Smooth muscle cell (in vitro differentiated cells): ENCODE results near the gene NLRP12. TPM values are rescaled to one million over a fixed set of nuclear protein-coding genes. Genes with fewer than 3 reads are reported as not detected.
"Not testable (repeated sequence)": the region's sequence is repeated elsewhere in the genome, so short reads cannot be mapped to it uniquely, and the experiment has no call there.

ENCODE experiments used
- DNase-seq: peaks from one replicate; lab custom pipeline; 2025; ENCODE audit not compliant: unreplicated experiment; lab: John Stamatoyannopoulos, UW
- H2AFZ ChIP-seq: fragments of 200-600 bp; sonication (generic); 2 replicates; pipeline ENCODE4 v1.6.0; 2016; ENCODE audit warnings: antibody characterized with exemption, low read depth, mild to moderate bottlenecking
- H3F3A ChIP-seq: fragments of 200-600 bp; sonication (generic); 2 replicates; pipeline ENCODE4 v1.6.0; 2017; ENCODE audit warnings: antibody characterized with exemption, low read depth
- H3K27ac ChIP-seq: fragments of 200-600 bp; sonication (generic); 2 replicates; pipeline ENCODE4 v1.5.1; 2016; ENCODE audit warnings: low read depth, mild to moderate bottlenecking
- H3K27me3 ChIP-seq: fragments of 200-600 bp; sonication (generic); 2 replicates; pipeline ENCODE4 v1.6.1; 2016; ENCODE audit warnings: low read depth, mild to moderate bottlenecking
- H3K36me3 ChIP-seq: fragments of 200-600 bp; sonication (generic); 2 replicates; pipeline ENCODE4 v1.5.1; 2016; ENCODE audit warnings: low read depth
- H3K4me1 ChIP-seq: fragments of 200-600 bp; sonication (generic); 2 replicates; pipeline ENCODE4 v1.5.1; 2016; ENCODE audit warnings: low read depth
- H3K4me2 ChIP-seq: fragments of 200-600 bp; sonication (generic); 2 replicates; pipeline ENCODE4 v1.6.0; 2016; ENCODE audit warnings: mild to moderate bottlenecking
- H3K4me3 ChIP-seq: fragments of 200-600 bp; sonication (generic); 2 replicates; pipeline ENCODE4 v1.5.1; 2016; ENCODE audit warnings: mild to moderate bottlenecking
- H3K79me2 ChIP-seq: fragments of 200-600 bp; sonication (generic); 2 replicates; pipeline ENCODE4 v1.6.0; 2016; ENCODE audit warnings: low read depth, mild to moderate bottlenecking
- H3K9ac ChIP-seq: fragments of 200-600 bp; sonication (generic); 2 replicates; pipeline ENCODE4 v1.6.0; 2016; ENCODE audit warnings: low read depth
- H3K9me3 ChIP-seq: fragments of 200-600 bp; sonication (generic); replicated peaks from 2 replicates; pipeline ENCODE4 v1.5.1; 2016; ENCODE audit warnings: low read depth
- H4K20me1 ChIP-seq: fragments of 200-600 bp; sonication (generic); 2 replicates; pipeline ENCODE4 v1.6.0; 2016; ENCODE audit warnings: low read depth
- WGBS: methylation state at CpG from one replicate; pipeline ENCODE4 v1.1.7; 2016; ENCODE audit warnings: low lambda C conversion rate; 5-methylcytosine and 5-hydroxymethylcytosine counted together
- polyA plus RNA-seq: library from polyadenylated mRNA; unstranded; fragments of >200 nt; fragmentation: Nextera tagmentation; extraction: Ambion mirVana; gene quantifications from 2 replicates; pipeline ENCODE4 v1.2.1, GENCODE V29; 2016
- total RNA-seq: library from RNA; depleted of rRNA; stranded (reverse); fragments of >200 nt; gene quantifications from 2 replicates; pipeline ENCODE4 v1.2.3, GENCODE V29; 2014
- TF ChIP-seq, protein P1 (sequence below): fragments of 200-600 bp; sonication (generic); IDR thresholded peaks from 2 replicates; pipeline ENCODE4 v1.5.1; 2017; ENCODE audit warnings: borderline replicate concordance, mild to moderate bottlenecking, antibody characterized with exemption; ENCODE audit not compliant: insufficient read depth, poor library complexity, severe bottlenecking

NLRP12 gene
- total and polyA plus RNA-seq, 2 experiments from 2014 or later, result 0.04 TPM; not detected in 1

GRCh38 chr19:53785196-53785889 is 38.8 kb downstream of the NLRP12 start:
- 58% methylated on average over 11 of the region's 11 CpGs for WGBS
- H3K9ac ChIP-seq, result no peak overlapping the region
- no peak overlapping the region for H2AFZ ChIP-seq
- no peak for DNase-seq
- H3K4me2 ChIP-seq, result no peak overlapping the region
- no peaks in the 10 kb centered on the region for H3K79me2 ChIP-seq
- H3K27ac ChIP-seq, result no peak overlapping the region
- no peaks in the 10 kb centered on the region for H3K4me1 ChIP-seq
- H3K4me3 ChIP-seq, result no peak overlapping the region
- no peaks in the 10 kb centered on the region for H3K36me3 ChIP-seq
- no peaks in the 10 kb centered on the region for H3K27me3 ChIP-seq
- H3F3A ChIP-seq, result no peaks in the 10 kb centered on the region
- H3K9me3 ChIP-seq, result no peaks in the 10 kb centered on the region
- no peaks in the 10 kb centered on the region for H4K20me1 ChIP-seq
- TF ChIP-seq, protein P1, sequence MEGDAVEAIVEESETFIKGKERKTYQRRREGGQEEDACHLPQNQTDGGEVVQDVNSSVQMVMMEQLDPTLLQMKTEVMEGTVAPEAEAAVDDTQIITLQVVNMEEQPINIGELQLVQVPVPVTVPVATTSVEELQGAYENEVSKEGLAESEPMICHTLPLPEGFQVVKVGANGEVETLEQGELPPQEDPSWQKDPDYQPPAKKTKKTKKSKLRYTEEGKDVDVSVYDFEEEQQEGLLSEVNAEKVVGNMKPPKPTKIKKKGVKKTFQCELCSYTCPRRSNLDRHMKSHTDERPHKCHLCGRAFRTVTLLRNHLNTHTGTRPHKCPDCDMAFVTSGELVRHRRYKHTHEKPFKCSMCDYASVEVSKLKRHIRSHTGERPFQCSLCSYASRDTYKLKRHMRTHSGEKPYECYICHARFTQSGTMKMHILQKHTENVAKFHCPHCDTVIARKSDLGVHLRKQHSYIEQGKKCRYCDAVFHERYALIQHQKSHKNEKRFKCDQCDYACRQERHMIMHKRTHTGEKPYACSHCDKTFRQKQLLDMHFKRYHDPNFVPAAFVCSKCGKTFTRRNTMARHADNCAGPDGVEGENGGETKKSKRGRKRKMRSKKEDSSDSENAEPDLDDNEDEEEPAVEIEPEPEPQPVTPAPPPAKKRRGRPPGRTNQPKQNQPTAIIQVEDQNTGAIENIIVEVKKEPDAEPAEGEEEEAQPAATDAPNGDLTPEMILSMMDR, result no peak

GRCh38 chr19:53782698-53783097 is 41.4 kb downstream of the NLRP12 start:
- Histone ChIP-seq H3K27ac (no peak overlapping the region), H3K36me3 (no peaks in the 10 kb centered on the region), H3K4me2 (no peak overlapping the region), H3K9me3 (no peaks in the 10 kb centered on the region), H4K20me1 (no peaks in the 10 kb centered on the region), H3K4me3 (no peak overlapping the region), H3K27me3 (no peaks in the 10 kb centered on the region), H3F3A (no peaks in the 10 kb centered on the region), H3K79me2 (no peaks in the 10 kb centered on the region), H3K4me1 (no peaks in the 10 kb centered on the region), H2AFZ (no peak overlapping the region), H3K9ac (no peak overlapping the region)
- WGBS, result 79% methylated on average over 4 of the region's 4 CpGs
- TF ChIP-seq, protein P1, result no peak
- no peak for DNase-seq

DNA sequence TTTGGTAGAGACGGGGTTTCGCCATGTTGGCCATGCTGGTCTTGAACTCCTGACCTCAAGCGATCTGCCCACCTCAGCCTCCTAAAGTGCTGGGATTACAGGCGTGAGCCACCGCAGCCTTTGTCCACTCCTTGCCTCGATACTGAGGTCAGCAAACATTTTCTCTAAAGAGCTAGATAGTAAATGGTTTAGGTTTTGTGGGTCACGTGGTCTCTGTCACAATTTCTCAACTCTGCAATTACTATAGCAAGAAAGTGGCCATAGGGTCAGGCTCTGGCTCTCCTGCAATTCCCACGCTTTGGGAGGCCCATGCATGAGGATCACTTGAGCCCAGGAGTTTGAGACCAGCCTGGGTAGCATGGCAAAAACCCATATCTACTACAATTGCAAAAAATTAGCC is 42.8 kb downstream of the NLRP12 start:
- not testable (repeated sequence) for DNase-seq, H3K27ac ChIP-seq, H3K36me3 ChIP-seq, H3F3A ChIP-seq, H3K4me1 ChIP-seq, H3K27me3 ChIP-seq, H2AFZ ChIP-seq, H3K9ac ChIP-seq, H3K4me3 ChIP-seq, H3K9me3 ChIP-seq, H4K20me1 ChIP-seq, H3K4me2 ChIP-seq, H3K79me2 ChIP-seq
- 84% methylated on average over 8 of the region's 8 CpGs for WGBS

- Histone ChIP-seq H3K79me2 (no peaks in the 10 kb centered on the region), H3K4me3 (no peak overlapping the region), H3K27ac (no peak overlapping the region), H3K4me1 (no peaks in the 10 kb centered on the region), H3K36me3 (no peaks in the 10 kb centered on the region), H3K4me2 (no peak overlapping the region), H3F3A (no peaks in the 10 kb centered on the region), H4K20me1 (no peaks in the 10 kb centered on the region), H3K9me3 (no peaks in the 10 kb centered on the region), H3K27me3 (no peaks in the 10 kb centered on the region), H2AFZ (no peak overlapping the region), H3K9ac (no peak overlapping the region)
- DNase-seq, result no peak
- TF ChIP-seq, protein P1, result no peak
- 42% methylated on average over 1 of the region's 1 CpG for WGBS
Observed at GRCh38 chr19:53780506-53780905, 43.6 kb downstream of the NLRP12 start.
